Activated CD8-positive, alpha-beta memory T cell treated with anti-CD3 and anti-CD28 coated beads, Interleukin-2, amount 10 ng/mL, durations not matched to agents 7 days and 5 days (primary cell): ENCODE data around the gene ZHX3. TPM values are rescaled to one million over a fixed set of nuclear protein-coding genes. Genes with fewer than 3 reads are reported as not detected.
A peak's percentile ranks its signal among the peaks of the same experiment; 100 is the strongest.

ENCODE experiments used
- ATAC-seq: fragments of 150-1000 bp; cut with Tn5 transposase; one replicate; pipeline ENCODE4 v1.10.0; 2021; ENCODE audit warnings: moderate library complexity
- CTCF ChIA-PET: fragments of 350-600 bp; sonication (Branson Sonifier 250); formaldehyde crosslinking; loops from one replicate; lab custom pipeline; 2021; ENCODE audit warnings: antibody characterized with exemption; lab: Charles Lee
- DNase-seq: peaks from one replicate; pipeline ENCODE4 v3.0.0-alpha.2; 2020
- H3K27ac Mint-ChIP-seq: one replicate; pipeline ENCODE4 v1.8.0; 2021; ENCODE audit warnings: mild to moderate bottlenecking, mixed read lengths
- H3K27me3 Mint-ChIP-seq: one replicate; pipeline ENCODE4 v1.8.0; 2021; ENCODE audit warnings: mixed read lengths
- H3K36me3 Mint-ChIP-seq: one replicate; pipeline ENCODE4 v1.8.0; 2021; ENCODE audit warnings: mild to moderate bottlenecking, mixed read lengths
- H3K4me1 Mint-ChIP-seq: one replicate; pipeline ENCODE4 v1.8.0; 2021; ENCODE audit warnings: mixed read lengths
- H3K4me3 Mint-ChIP-seq: one replicate; pipeline ENCODE4 v1.8.0; 2021; ENCODE audit warnings: mild to moderate bottlenecking, moderate library complexity, mixed read lengths
- H3K9me3 Mint-ChIP-seq: one replicate; pipeline ENCODE4 v1.8.0; 2022; ENCODE audit warnings: low read depth, mixed read lengths
- total RNA-seq, 2 experiments: library from RNA; stranded (reverse); gene quantifications; one replicate each; pipeline ENCODE4 v1.2.3, GENCODE V29; 2021

The ZHX3 gene
- total RNA-seq, 2 experiments from 2014 or later = 11.4 to 13.3 TPM

DNA sequence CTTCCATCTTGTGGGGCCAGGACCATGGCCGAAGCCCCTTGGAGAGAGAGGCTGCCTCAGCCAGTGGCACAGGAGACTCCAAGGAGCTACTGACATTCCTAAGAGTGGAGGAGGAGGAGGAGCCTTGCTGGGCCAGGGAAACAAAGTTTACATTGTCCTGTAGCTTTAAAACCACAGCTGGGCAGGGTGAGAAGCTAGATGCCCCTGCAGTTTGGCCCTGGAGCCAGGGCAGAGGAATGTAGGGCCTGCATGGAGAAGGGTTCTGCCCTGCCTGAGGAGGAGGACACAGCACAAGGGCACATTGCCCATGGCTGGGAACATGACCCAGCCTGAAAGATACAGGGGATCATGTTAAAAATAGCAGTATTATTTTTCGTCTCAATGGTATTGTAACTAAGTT, 142.7 kb downstream of the ZHX3 start:
- no peak for ATAC-seq
- peaks cover 15% of the 10 kb centered on the region for H3K4me1 Mint-ChIP-seq
- CTCF ChIA-PET = interaction anchor here (2.3 kb wide), 1 partner anchor 165 kb away, joined by 10 read pairs; the partner anchor contains the start of gene LPIN3
- H3K27me3 Mint-ChIP-seq = no peaks in the 10 kb centered on the region
- peak; percentile 21 for DNase-seq
- H3K4me3 Mint-ChIP-seq = no peak overlapping the region
- H3K36me3 Mint-ChIP-seq = peaks cover 42% of the 10 kb centered on the region
- H3K27ac Mint-ChIP-seq = no peak overlapping the region
- no peaks in the 10 kb centered on the region for H3K9me3 Mint-ChIP-seq

GRCh38 chr20:41174373-41174772, 143.2 kb downstream of the ZHX3 start:
- ATAC-seq (no peak), DNase-seq (peak; percentile 30)
- H3K9me3 Mint-ChIP-seq = no peaks in the 10 kb centered on the region
- H3K36me3 Mint-ChIP-seq = peaks cover 45% of the 10 kb centered on the region
- CTCF ChIA-PET = interaction anchor here (2.3 to 2.9 kb wide), 2 partner anchors 57 to 165 kb away, joined by 10 to 30 read pairs; partner anchors contain the start of gene LPIN3
- H3K4me3 Mint-ChIP-seq = no peak overlapping the region
- no peak overlapping the region for H3K27ac Mint-ChIP-seq
- no peaks in the 10 kb centered on the region for H3K27me3 Mint-ChIP-seq
- peaks cover 15% of the 10 kb centered on the region for H3K4me1 Mint-ChIP-seq

GRCh38 chr20:41173791-41174341, 143.7 kb downstream of the ZHX3 start:
- Mint-ChIP-seq H3K4me3 (no peak overlapping the region), H3K27ac (no peak overlapping the region), H3K4me1 (peaks cover 15% of the 10 kb centered on the region), H3K36me3 (peaks cover 50% of the 10 kb centered on the region), H3K27me3 (no peaks in the 10 kb centered on the region), H3K9me3 (no peaks in the 10 kb centered on the region)
- DNase-seq (peak; percentile 21), ATAC-seq (no peak)
- CTCF ChIA-PET = interaction anchor here (1.0 to 3.3 kb wide), 21 partner anchors 8 to 210 kb away, joined by 3 to 30 read pairs (median 8); partner anchors contain the start of gene LPIN3

- peak; percentile 63 for DNase-seq
- Mint-ChIP-seq H3K36me3 (peaks cover 54% of the 10 kb centered on the region), H3K9me3 (no peaks in the 10 kb centered on the region), H3K4me3 (no peak overlapping the region), H3K27me3 (no peaks in the 10 kb centered on the region), H3K4me1 (peaks cover 15% of the 10 kb centered on the region), H3K27ac (no peak overlapping the region)
- ATAC-seq = peak; percentile 81
- CTCF ChIA-PET = interaction anchor here (0.6 to 3.3 kb wide), 36 partner anchors 9 to 210 kb away, joined by 3 to 30 read pairs (median 4); partner anchors contain the start of gene LPIN3
Measured at GRCh38 chr20:41173161-41173721, 144.3 kb downstream of the ZHX3 start.

DNA sequence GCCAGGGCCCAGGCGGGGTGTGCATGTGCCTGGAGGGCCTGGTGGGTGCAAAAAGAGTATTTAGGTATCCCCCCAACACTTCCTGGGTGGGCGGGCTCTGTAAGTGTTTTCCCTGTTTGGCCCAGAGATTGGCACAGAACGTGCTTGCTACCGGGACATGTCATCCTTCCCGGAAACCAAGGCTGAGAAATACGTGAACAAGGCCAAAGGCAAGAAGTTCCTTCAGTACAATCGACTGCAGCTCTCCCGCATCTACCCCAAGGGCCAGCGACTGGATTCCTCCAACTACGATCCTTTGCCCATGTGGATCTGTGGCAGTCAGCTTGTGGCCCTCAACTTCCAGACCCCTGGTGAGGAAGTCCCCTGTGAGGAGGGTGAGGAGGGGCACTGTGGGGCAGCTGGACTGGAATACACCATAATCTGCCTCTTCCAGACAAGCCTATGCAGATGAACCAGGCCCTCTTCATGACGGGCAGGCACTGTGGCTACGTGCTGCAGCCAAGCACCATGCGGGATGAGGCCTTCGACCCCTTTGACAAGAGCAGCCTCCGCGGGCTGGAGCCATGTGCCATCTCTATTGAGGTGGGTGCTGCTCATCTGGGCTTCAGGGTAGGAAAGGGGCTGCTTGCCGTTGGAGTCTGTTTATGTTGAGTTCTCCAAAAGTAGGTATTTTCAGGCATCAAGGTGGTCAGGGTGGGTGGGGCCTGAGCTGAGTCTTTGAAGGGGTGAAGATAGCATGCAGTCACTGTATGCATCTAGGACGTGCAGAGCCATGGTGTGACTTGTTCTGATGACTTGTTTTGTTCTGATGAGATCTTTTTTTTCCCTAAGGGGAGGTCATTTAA, 145.0 kb downstream of the ZHX3 start:
- H3K4me1 Mint-ChIP-seq = peaks cover 22% of the 10 kb centered on the region
- CTCF ChIA-PET = interaction anchor here (0.6 to 3.3 kb wide), 37 partner anchors 8 to 209 kb away, joined by 3 to 30 read pairs (median 5); partner anchors contain the start of gene LPIN3
- ATAC-seq (no peak), DNase-seq (peak; percentile 38)
- H3K27ac Mint-ChIP-seq = peak overlapping the region; percentile 14
- H3K36me3 Mint-ChIP-seq = peaks cover 54% of the 10 kb centered on the region
- H3K4me3 Mint-ChIP-seq = no peak overlapping the region
- no peaks in the 10 kb centered on the region for H3K27me3 Mint-ChIP-seq
- H3K9me3 Mint-ChIP-seq = no peaks in the 10 kb centered on the region

GRCh38 chr20:41171736-41172295, 145.7 kb downstream of the ZHX3 start:
- peaks cover 60% of the 10 kb centered on the region for H3K36me3 Mint-ChIP-seq
- CTCF ChIA-PET = interaction anchor here (0.9 to 3.3 kb wide), 15 partner anchors 10 to 168 kb away, joined by 3 to 30 read pairs (median 5); partner anchors contain the start of gene LPIN3
- no peaks in the 10 kb centered on the region for H3K27me3 Mint-ChIP-seq
- DNase-seq = peak; percentile 26
- no peaks in the 10 kb centered on the region for H3K9me3 Mint-ChIP-seq
- ATAC-seq = no peak
- peaks cover 29% of the 10 kb centered on the region for H3K4me1 Mint-ChIP-seq
- peak overlapping the region; percentile 50 for H3K27ac Mint-ChIP-seq
- no peak overlapping the region for H3K4me3 Mint-ChIP-seq

DNA sequence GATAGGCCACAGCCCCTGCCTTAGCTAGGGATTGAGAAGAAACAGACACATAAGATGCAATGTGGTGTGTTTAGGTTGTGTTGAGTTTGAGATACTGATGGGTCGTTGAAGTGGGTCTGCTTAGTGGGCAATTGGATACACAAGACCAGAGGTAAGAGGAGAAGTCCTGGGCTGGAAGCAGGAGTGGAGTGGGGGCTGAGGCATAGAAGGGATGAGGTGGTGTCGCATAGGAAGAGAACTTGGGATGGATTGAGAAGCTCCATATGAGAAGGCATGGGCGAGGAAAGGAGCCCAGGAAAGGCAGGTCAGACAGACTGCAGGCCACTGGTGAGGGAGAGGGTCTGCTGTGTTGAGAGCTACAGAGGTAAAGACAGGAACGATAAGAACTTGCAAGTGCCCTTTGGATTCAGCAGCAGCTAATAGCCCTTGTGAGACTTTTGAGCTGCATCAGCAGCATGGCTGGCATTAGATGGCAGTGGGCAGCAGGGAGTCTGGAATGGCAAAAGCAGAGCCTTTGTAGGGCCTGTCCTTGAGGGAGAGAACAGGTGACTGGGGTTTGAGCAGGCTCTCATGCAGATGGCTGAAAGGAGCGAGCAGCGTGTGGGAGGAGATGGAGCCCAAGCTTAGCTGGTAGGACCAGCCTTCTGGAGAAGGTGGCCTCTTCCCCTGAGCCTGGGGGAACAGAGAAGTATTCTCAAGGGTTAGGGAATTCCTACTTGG, 147.0 kb downstream of the ZHX3 start:
- Mint-ChIP-seq H3K9me3 (no peaks in the 10 kb centered on the region), H3K4me1 (peaks cover 39% of the 10 kb centered on the region), H3K36me3 (peaks cover 68% of the 10 kb centered on the region), H3K27ac (no peak overlapping the region), H3K27me3 (no peaks in the 10 kb centered on the region), H3K4me3 (no peak overlapping the region)
- ATAC-seq (no peak), DNase-seq (no peak)
- CTCF ChIA-PET = interaction anchor here (0.7 to 3.6 kb wide), 6 partner anchors 14 to 170 kb away, joined by 3 to 30 read pairs (median 6); partner anchors contain the start of gene LPIN3

- ATAC-seq = no peak
- Mint-ChIP-seq H3K9me3 (no peaks in the 10 kb centered on the region), H3K4me1 (peaks cover 40% of the 10 kb centered on the region), H3K36me3 (peaks cover 72% of the 10 kb centered on the region), H3K27ac (no peak overlapping the region), H3K4me3 (no peak overlapping the region), H3K27me3 (no peaks in the 10 kb centered on the region)
- CTCF ChIA-PET = interaction anchor here (1.5 to 3.6 kb wide), 3 partner anchors 13 to 170 kb away, joined by 5 to 12 read pairs (median 6); partner anchors contain the start of gene LPIN3
- no peak for DNase-seq
Measured at GRCh38 chr20:41169791-41170351, 147.7 kb downstream of the ZHX3 start.

DNA sequence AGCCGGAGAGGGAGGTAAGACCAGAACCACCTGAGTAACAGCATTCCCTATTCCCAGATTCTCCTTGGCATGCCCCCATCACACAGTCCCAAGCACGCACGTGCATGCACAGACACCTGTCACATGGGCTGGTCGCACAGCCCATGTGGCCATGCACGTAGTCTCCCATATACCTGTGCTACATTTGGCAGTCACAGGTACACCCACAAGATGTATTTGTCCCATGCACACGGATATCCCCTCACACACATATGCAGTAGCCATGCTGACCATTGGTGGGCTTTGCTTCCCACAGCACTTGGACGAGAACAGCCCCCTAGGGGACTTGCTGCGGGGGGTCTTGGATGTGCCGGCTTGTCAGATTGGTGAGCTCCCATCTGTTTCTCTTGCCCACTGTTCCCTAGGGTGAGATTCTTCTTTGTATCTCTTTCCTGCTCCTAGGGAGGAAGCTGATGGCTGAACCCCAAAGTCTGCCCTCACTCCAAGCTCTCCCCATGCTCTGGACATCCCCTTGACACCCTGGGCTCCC, 148.3 kb downstream of the ZHX3 start:
- Mint-ChIP-seq H3K27me3 (no peaks in the 10 kb centered on the region), H3K9me3 (no peaks in the 10 kb centered on the region), H3K4me1 (peaks cover 40% of the 10 kb centered on the region), H3K36me3 (peaks cover 72% of the 10 kb centered on the region), H3K27ac (no peak overlapping the region), H3K4me3 (no peak overlapping the region)
- DNase-seq (no peak), ATAC-seq (no peak)
- CTCF ChIA-PET = interaction anchor here (1.8 to 3.6 kb wide), 2 partner anchors 34 to 171 kb away, joined by 6 to 12 read pairs; partner anchors contain the start of gene LPIN3

DNA sequence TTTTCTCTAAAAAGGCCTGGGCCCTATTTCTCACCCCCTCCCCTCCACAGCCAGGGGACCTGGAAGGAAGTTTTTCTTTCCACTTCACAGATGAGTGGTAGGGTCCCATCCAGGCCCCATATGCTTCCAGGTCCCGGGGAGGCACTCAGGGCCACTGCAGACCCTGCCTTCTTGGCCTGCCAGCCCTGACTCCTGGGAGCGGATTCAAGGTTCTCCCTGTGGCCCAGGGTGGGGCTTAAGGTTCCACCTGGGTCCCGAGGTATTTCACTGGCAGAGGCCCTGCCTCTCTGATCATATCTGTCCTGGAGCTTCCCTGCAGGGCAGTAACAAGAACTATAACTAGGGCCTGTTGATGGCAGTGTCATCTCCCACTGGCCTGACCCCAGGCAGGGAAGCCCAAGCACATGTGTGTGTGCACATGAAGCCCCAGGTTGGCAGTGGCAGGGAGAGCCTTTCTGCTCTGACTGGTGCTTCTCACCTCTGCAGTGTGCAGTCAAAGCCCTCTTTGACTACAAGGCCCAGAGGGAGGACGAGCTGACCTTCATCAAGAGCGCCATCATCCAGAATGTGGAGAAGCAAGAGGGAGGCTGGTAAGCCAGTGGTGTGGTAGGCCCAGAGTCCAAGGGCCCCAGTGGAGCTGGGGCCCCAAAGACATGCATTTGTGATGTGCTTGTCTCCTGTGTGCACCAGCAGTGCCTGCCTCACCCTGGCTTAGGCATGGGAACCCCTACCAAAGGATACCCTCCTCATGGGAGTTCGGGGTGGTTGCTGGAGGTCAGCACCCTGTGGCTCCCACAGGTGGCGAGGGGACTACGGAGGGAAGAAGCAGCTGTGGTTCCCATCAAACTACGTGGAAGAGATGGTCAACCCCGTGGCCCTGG, 149.0 kb downstream of the ZHX3 start:
- Mint-ChIP-seq H3K27ac (peak overlapping the region; percentile 13), H3K4me3 (no peak overlapping the region), H3K9me3 (no peaks in the 10 kb centered on the region), H3K4me1 (peaks cover 44% of the 10 kb centered on the region), H3K36me3 (peaks cover 75% of the 10 kb centered on the region), H3K27me3 (no peaks in the 10 kb centered on the region)
- CTCF ChIA-PET = interaction anchor here (3.6 kb wide), 1 partner anchor 33 kb away, joined by 12 read pairs; no protein-coding TSS in a partner anchor
- DNase-seq (no peak), ATAC-seq (no peak)
